ENCODE data around the gene CDH4.

Gene CDH4

GRCh38 chr20:61332016-61332975 lies 80.2 kb downstream of the CDH4 start:
- no peak for DNase-seq

DNA sequence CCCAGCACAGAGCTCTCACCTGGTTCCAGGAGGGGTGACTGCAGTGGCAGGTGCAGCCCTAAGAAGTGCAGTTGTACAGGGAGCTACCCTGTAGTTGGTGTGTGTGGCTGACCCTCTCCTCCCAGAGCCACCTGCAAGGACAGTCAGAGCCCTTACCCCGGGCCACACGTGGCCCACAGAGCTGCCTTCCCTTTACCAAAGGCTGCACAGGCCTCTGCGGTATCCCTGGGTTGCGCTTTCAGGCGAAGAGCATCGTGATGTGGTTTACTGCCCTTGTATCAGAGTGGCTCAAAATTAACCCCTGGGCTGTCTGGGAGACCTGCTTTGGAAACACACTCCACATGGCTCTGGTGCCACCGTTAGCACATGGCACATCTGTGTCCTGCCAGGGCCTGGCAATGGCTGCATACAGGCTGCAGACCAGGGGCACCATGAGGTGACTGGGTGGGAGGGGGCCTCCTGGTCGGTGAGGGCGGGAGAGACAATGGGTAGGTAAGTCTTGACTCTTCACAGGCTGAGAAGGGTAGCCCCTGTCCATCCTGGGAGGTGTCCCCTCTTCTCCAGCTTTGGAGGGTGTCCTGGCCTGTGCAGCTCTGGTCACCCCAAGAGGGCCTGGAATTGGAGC lies 81.5 kb downstream of the CDH4 start:
- DNase-seq: no peak

GRCh38 chr20:61340157-61340556 lies 88.1 kb downstream of the CDH4 start:
- DNase-seq: no peak

DNA sequence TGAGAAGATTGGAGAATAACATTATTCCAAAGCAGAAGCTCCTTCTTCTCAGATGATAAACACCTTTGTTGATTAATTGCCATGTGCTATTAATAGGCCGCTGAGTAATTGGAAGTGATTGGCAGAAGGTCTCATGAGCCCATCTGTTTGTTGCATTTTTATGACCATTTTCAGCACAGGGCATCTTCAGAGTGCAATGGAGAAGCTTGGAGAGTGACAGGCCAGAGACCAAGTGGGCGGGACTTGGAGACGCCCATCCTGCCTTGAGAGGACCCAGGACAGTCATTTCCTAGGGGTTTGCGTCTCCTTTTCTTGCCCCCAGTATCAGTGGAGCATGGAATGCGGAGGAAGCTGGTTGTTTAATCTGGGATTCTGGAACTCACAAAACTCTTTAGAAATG lies 89.5 kb downstream of the CDH4 start:
- DNase-seq: no peak

GRCh38 chr20:61343934-61344333 lies 91.9 kb downstream of the CDH4 start:
- no peak for DNase-seq

GRCh38 chr20:61345656-61346055 lies 93.6 kb downstream of the CDH4 start:
- DNase-seq: no peak

DNA sequence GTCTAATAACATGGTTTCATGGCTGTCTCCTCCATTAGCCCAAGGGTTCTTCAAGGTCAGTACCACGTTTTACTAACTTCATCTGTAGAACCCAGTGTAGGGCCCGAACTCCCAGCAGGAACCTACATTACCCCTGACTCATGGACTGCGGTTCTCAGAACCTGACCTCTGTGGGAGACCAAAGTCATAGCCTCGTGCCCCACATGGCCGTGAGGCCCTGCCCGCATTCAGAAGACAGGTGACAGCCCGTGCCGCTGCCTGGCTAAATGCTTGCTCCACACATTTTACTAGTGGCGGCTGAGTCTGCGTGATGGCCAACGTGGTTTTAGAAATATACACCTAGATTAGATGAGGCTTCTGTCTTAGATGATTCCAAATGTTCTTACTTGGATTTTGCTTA lies 94.9 kb downstream of the CDH4 start:
- no peak for DNase-seq

- DNase-seq: no peak
Measured at GRCh38 chr20:61347443-61347842, 95.4 kb downstream of the CDH4 start.

DNA sequence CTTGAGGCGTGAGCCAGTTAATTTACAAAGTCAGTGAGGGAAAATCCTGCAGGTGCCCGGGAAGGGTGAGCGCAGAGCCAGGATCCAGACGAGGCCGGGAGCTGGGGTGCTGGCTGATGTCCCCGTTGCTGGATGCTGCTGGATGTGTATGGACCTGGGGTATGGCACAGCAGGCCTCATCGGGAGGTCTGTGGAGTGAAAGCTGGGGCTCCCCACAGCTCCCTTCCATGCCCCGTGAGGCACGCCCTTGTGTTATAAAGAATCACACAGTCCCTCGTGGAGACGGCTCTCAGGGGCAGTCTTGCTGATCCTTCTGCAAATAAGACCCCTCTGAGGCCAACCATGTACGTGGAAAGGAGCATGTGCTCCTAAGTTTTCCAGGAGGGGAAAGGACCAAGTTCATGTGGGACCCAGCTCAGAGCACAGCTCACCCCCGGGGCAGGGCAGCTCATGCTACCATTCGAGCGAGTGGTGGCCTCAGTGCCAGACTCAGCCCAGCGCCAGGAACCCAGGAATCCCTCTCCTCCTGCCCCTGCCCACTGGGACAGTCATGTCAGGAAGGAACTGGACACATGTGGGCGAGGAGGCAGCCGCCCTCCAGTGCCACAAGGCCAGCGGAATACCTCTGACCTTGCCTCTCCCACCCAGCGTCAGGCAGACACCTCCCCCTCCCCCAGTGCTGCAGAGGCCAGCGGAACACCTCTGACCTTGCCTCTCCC lies 97.5 kb downstream of the CDH4 start:
- no peak for DNase-seq

- no peak for DNase-seq
Measured at GRCh38 chr20:61350500-61351250, 98.6 kb downstream of the CDH4 start.

- DNase-seq: no peak
Measured at GRCh38 chr20:61352346-61353260, 100.5 kb downstream of the CDH4 start.

- no peak for DNase-seq
Measured at GRCh38 chr20:61353261-61354000, 101.4 kb downstream of the CDH4 start.

DNA sequence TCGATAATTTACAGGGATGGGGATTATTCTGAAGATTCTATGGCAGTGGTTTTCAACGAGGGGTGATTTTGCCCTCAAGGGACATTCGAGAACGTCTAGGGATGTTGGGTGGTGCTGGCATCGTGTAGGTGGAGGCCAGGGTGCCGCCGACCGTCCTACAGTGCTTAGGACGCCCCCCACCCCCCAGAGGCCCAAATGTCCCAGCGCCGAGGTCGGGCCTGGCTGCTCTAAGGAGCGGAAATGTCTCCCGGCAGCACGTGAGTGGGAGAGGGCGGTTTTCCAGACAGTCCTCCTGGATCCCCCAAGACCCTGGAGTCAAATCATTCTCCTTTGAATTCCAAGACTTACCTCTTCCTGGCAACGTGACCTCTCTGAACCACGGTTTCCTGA lies 101.9 kb downstream of the CDH4 start:
- DNase-seq: no peak

GRCh38 chr20:61354501-61354900 lies 102.4 kb downstream of the CDH4 start:
- no peak for DNase-seq

DNA sequence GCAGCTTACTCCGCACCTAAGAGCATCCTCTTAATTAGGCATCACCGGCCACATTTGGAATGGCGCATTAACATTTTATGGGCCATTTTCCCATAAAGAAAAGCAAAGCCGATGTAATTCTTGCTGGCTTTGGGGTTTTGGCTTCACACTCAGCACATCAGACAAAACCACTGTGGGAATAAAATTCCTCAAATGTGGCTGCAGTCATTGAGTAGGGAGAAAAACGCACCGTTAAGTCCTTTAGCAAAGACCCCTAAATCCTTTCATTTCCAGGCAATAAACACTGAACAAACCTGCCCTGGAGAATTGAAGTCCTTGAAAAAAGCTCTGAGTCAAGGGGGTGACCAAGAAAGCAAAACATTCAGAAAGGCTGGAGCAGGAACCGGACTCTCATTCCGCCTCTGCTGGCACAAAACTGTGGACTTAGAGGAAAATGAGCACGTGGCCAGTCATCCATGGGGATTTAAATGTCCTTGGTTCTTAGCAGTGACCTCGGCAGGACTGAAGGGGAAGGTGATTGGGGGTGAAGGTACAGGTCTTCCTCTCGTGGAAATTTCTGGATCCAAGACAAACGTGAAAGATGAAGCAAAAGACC lies 102.9 kb downstream of the CDH4 start:
- DNase-seq: no peak

DNA sequence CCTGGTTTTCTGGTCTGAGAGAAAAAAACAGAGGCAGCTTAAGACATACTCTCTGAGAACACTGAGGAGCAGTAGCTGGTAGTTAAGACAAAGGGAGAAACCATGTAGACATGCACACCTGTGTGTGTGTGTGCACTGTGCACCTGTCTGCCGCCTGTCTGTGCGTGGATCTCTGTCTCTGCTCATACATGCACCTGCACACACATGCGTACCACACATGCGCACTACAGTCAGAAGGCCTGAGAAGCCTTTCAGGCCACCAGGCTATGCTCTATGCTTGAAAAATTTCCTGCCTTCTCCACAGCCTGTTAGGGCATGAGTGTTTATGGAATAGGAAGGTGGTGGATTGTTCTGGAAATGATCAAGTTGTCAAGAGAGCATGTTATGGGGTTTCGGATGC lies 103.5 kb downstream of the CDH4 start:
- DNase-seq: no peak

GRCh38 chr20:61356196-61356595 lies 104.1 kb downstream of the CDH4 start:
- DNase-seq: no peak

DNA sequence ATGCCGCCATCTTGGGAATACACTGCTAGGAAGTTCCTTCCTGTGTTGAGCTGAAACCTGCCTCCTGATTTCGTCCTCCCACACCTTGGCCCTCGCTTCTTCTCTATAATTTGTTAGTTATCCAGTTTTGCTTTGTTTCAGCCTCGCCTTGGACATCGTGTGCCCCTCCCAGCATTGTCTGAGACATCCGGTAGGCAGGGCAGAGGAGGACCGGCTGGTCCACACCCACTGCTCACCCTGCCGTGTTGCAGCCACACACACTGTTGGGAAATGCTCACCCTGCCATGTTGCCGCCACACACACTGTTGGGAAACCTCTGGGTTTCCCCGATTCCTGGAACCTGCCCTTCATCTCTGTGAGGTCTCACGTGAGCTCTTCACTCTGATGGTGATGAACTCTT lies 105.1 kb downstream of the CDH4 start:
- no peak for DNase-seq

DNA sequence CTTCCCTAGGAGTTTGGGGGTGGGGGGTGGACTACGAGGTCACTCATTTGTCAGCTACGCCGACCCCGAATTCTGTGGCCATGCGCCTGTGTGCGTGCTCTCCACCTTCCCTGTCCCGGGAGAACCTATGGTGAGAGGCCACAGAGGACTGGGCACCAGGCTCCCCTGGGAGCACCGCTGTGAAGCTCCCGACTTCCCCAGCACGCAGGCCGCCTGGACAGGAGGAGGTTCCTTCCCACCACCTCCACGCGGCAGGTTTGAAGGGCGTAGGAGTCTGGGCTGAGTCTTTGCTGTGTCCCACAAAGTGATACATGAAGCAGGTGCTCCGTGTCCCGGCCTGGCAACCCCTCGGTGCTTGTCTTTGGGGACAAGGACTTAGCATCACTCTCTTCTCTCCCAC lies 107.2 kb downstream of the CDH4 start:
- DNase-seq: no peak

- DNase-seq: no peak
Measured at GRCh38 chr20:61360296-61360695, 108.2 kb downstream of the CDH4 start.

DNA sequence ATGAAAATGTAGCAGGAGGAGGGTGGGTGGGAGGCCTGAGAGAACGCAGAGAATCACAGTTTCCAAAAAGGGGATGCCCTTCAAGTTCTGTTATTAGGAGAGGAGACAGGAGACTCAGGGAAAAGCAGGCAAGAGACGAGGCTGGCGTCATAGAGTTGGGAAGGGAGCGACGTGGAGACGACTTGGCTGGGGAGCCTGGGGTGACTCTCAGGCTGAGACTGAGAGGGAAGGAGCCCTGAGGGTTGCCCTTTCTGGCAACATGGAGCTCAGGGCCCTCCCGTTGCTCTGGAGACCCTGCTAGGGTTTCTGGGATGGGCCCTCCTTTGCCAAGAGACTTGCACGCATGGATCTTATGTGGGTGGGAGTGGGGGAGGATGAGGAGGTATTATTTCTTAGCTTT lies 108.9 kb downstream of the CDH4 start:
- DNase-seq: no peak
